GM21515 (cell line): ENCODE measurements around the gene POLD3.

Experiments used
- ATAC-seq: cut with Tn5 transposase; IDR thresholded peaks from one replicate; pipeline ENCODE4 v1.9.1; 2021; ENCODE audit not compliant: unreplicated experiment

POLD3 gene

DNA sequence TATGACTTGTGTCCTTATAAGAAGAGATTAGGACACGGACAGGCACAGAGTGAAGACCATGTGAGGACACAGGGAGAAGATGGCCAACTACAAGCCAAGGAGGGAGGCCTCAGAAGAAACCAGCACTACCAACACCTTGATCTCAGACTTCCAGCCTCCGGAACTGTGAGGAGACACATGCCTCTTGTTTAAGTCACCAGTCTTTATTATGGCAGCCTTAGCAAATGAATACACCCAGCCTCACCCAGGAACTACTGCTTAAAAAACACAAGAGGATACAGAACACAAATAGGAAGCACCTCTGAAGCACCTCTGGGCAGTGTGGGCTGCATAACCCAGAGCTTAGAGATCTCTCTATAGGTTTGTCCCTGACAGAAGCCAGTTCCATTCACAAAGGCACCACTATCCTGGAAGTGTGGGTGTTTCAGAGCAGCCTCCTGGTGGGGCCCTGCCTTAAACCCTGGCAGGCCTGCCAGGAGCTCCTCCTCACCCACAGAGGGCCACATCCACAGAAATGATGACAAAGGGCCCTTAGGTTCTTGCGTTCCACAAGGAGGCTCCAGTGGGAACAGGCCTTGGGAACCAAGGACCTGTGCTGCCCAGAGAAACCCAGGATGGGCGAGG, 80.1 kb downstream of the POLD3 start:
- ATAC-seq: no peak

DNA sequence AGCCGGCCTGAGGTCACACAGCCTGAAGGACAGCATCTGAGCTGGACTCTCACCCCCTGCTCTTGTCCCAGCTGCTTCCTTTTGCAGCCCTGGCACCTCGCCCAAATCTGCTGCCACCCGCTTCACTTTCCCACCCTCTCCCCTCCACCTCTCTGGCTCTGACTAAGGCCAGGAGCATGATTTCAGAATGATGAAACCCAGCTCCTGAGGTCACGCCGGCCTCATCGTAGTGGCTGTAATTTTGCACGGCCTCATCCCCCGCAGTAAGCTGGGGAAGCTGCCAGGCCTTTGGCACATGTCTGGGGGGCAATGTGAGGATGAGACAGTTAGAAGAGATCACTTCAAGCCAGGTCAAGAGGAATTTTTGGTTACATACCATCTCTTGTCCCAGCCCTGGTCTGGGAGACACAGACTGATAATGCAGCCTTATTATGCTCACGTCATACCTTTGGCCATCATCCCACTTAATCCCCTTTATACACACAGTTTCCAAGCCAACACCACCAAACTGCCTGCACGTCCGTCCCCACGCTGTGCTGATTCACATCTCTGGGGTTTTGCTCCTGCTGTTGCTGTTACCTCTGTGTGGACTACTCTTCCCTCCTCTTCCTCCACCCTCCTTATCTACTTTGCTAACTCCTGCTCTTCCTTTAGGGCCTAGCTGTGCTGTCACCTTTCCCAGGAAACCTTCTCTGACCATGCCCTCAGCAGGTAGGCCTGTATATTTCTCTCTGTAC, 80.7 kb downstream of the POLD3 start:
- ATAC-seq: no peak

DNA sequence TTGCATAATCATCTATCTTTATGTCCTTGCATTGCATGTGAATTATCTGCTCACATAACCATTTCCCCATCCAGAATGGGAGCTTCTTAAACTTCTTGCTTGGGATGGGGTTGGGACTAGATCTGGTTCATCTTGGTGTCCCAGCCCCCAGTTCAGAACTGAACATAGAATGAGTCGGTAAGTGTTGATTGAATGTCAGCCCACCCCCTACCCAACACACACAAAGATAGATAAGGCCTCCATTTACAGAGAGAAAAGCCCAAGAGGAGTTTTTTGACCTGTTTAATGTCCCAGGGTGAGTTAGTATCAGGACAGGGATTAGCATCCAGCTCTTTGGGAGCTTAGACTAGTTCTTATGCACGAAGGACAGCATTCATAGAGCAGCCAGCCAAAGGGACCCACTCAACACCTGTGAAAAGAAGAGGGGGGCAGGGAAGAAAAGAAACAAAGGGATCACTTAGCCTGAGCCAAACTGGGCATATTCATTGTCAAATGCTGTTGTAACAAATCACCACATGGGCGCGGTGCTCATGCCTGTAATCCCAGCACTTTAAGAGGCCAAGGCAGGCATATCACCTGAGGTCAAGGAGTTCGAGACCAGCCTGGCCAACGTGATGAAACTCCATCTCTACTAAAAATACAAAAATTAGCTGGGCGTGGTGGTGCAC, 81.4 kb downstream of the POLD3 start:
- no peak for ATAC-seq

DNA sequence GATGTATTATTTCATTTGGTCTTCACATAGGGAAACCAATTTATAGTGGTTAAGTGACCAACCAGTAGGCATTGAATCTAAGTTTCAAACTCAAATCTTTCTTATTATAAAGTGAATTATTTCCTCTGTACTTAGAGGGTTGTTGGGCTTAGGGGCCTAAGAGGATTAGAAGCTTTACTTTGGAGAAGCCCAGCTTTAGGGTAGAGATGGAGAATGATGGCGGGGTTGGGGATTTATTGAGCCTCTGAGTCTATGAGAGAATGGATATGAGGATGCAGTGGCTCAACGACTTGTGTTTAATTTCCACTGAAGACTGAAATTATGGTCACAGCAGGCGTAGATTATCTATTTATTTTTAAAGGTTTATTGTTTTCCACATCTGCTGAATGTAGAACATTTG, 83.4 kb downstream of the POLD3 start:
- ATAC-seq: no peak

DNA sequence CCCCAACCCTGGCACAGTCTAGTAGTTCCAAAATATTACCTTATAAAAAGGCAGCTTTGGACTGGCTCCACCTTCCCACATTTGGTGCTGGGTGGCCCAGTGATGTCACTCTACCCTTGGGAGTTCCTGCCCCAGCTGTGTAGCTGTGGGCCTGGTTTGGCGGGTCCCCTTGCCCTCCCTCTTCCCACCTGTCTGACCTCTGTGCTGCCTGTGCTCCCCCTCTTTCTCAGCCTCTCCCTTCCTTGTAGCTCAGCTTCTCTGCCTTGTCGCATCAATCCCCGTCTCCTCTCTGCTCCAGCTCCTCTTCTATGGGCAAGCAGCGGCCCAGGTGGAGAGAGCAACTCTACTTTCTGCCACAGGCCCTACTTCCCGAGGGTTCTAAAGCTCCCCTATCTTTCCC, 84.2 kb downstream of the POLD3 start:
- ATAC-seq: no peak

DNA sequence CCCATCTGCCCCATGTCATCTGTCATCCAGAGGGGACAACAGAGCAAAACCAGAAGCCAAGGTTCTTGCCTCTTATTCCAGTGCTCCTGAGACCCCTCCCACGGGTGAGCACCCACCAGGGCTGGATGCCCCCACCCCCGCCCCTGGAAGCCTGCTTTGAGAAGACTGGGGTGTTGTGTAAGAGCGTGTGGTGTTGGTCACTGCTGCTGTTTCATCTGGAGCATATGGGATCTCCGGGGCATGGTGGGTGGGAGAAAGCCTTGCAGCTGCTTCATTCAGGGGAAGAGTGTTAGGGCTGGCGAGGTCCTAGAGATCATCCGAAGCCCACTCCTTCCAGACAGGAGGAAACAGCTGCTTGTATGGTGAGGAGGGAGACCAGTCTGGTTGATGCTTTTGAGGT, 84.7 kb downstream of the POLD3 start:
- no peak for ATAC-seq

DNA sequence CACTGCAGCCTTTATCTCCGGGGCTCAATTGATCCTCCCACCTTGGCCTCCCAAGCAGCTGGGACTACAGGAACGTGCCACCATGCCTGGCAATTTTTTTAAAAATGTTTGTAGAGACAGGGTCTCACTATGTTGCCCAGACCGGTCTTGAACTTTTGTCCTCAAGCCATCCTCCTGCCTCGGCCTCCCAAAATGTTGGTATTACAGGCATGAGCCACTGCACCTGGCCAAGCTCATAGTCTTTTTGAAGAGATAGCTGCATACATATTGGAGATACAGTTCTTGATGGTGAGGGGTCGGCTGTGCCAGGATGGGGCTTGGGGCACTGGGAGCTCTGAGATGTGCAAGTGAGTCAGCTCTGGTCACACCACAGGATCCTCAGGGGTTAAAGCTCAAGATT, 85.7 kb downstream of the POLD3 start:
- ATAC-seq: no peak

DNA sequence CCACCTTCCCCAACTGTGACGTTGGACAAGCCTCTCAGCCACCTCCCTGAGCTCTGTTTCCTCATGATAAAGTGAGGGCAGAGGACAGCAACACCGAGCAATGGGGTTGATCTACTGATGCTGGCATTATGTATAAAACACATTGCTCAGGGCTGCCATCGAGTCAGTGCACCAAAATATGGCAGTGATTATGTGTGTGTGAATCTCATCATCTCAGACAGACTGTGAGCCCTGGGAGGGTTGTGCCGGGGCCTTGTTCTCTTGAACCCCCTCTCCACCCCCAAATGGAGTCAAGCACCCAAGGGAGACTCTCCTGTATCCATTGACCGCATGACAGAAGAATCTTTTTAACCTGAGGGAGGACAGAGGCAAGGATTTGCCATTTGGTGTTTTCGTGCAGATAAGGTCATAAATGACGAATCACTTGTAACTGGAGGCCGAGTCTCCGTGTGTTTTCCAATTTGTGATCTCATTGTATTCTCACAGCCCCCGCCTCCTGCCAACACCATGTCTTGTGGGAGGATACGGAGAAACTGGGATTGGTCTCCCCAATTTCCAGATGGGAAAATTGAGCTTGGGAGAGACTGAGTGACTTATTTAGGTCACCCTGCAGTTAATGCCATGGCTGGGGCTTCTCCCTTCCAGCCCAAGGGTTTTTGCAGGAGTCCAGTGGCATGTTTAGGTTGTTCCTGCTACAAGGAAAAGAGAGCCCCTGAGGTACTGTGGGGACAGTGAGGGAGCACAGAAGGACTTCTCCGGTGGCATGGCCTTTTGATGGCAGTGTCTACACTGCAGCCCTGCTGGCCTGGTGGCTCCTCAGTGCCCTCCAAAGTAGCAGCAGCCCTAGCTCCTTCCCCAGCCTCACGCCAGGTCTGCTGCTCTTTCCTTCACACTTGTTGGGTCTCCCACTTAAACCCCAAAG, 86.5 kb downstream of the POLD3 start:
- no peak for ATAC-seq

DNA sequence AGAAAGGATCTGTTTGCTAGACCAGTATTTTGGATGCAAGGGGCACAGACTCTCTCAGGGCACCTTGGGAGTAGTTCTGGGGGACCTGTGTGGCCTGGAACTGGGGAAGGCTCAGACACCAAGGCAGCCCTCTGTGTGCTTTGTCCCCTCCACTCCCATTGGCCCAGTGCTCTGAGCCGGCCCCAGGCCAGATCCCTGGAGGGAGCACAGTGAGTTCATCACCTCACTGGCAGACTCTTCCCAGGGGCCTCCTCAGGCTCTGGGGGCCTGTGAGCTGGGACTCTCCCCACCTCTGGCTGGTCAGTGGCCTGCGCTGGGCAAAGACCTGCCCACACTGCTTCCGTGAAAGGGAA, 87.1 kb downstream of the POLD3 start:
- ATAC-seq: no peak

DNA sequence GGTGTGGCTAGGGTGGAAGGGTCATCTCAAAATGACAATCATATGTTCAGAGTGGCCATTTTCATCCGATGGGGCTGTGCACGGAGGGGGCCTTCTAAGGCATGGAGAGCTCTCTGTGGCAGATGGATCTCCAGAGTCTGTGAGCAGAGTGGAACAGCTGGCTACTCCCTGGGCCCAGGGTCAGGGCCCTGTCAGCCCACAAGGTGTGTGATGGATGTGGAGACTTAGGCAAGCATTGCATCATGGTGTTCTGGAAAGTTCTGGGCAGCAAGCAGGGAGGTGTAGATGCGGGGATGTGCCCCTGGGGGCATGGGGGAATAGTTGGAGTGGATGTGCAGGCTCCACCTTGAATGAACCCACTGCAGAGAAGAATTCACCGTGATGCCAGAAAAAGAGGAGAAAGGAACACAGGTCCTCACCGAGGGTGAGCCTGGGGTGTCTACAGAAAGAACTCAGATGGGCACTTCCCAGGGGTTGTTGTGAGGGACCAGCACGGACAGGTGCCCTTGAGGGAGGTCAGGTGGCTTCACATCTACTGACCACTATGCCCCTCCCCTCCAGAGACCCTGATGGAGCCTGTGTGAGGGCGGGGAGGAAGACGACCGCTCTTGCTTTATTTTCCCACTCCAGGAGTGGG, 87.8 kb downstream of the POLD3 start:
- no peak for ATAC-seq

DNA sequence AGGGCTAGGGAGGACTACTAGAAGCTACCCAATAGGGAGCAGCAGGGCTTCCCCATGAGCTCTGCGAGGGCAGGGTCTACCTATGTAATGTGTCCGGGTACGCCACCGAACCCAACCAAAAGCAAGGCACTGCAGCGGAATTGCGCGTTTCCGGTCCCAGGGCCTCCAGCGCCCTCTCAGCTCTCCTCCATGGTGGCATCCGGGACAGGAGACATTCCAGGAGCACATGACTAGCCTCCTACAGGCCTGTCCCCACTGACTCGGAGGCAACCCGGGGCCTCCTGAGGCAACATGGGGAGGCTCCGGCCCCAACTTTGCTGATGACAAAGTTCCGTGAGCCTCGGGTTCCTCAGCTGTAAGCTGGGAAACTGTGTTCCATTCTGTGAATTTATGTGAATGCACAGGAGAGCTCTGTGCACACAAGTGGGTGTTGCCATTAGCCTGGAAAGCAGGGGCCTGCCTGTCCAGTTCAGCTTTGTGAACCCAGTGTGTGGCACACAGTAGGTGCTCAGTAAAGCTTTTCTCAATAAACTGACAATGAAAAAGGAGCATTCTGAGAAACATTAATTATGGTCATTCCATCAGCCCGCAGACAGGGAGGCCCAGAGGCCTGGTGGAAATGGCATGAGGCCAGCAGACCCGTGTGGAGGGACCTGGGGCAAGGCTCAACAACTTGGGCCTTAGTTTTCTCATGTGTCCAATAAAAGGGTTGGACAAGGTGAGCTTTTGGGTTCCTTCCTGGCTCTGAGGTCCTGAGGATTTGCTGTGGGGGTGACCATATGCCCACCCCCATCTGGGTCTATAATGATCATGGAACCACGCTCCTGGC, 88.5 kb downstream of the POLD3 start:
- ATAC-seq: no peak

DNA sequence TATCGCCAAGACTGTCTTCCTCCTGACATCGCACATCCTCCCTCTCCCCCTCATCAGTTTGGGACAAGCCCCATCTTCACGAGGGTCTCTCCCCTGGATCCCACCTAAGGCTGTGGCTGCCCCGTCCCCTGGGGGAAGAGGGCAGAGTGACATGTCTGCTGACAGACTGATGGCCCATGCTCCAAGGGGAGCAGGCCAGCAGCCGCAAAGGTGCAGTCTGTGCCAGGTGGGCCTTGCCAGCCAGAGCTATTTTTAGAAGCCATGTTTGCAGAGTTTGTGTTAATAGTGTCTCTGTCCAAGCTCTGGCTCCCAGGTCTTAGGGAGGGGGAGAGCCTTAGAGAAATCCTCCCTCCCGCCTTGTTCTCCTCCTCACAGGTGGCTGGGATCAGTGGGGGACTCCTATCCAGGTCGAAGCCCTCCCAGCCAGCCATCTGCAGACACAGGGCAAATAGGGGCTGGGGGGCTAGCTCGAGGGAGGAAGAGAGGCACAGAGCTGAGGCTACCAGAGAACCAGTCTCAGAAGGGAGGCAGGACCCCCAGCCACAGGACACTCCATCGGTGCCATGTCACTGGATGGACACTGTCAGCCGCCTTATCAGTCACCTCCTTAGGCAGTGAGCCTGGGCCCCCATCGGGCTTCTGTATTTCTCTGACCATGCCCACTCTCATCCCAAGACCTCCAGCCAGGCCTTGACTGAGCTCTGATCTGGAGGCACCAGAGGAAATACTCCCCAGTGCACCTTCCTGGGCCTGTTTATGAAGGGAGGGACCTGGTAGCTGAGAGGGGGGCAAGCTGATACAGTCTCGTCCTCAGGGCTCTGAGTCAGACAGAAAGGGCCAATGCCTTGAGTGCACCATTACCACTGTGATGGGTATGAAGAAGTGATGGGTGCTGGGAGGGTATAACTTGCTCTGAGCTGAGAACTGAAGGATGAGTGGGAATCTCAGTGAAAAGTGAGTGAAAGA, 89.6 kb downstream of the POLD3 start:
- ATAC-seq: no peak

DNA sequence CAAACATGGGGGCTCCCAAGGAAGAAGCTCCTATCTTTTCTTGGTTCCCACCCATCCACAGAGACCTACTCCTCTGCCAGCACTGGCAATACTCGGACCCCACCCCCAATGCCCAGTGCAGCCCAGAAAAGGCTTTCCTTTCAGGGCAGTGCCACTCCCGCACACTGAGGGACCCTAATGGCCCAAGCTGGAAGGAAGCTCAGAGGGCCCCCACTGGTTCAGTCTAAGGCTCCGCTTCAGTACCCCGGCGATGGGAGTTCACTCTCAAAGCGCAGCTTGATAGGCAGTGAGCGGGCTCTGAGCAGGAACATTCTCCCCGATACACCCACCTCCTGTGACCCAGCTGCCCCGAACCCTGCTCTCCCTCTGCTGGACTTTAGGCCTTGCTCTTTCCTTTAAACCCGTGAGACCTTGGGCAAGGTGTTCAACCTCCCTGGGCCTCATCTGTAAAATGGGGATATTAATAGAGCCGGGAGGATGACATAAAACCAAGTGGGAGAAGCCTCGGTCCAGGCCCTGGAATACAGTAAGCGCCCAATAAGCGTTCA, 90.4 kb downstream of the POLD3 start:
- no peak for ATAC-seq

DNA sequence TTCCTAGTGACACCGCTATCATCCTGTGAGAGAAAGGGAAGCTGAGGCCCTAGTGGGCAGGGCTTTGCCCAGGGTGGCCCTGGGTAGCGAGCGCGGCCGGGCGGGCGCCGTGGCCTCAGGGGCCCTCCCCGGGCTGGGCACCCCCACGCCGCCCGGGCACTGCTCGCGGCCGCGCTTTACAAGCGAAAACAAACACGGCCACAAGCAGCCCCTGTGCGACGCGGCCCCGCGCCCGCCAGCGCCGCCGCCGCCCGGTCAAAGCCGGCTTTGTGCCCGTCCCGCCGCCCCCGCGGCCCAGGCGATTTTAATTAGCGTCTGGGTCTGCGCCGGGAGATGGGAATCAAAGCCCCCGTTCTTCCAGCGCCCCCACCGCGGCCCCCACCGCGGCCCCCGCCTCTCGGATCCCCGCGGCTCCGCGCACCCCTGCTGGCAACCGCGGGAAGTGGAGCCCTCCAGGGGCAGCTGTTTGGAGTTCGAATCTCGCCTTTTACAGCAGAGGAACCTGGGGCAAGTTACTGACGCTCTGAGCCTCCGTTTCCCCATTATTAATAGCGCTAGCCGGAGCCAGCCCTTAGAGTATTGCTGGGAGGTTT, 91.0 kb downstream of the POLD3 start:
- ATAC-seq: no peak

DNA sequence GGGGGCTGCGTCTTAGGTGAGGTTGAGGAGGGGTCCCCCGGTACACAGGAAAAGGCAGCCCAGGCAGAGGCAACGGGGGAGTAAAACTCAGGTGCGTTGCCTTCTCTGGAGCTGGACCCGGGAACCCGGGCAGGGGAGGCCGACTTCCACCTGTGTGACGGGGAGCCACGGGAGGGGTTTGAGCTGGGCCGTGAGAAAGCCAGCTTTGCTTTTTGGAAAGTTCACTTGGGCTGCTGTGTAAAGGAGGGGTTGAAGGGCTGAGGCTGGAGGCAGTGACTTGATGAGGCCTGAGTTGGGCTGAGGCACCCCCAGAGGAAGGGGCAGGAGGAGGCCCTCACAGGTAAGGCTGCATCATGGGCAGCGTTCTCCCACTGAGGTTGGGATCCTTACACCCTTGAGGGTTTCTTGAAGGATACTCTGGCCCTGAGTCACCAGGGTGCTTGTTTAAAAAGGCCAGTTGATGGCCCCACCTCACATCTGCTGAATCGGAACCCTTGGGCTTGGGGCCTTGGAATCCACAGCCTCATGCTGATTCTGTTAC, 91.6 kb downstream of the POLD3 start:
- no peak for ATAC-seq

DNA sequence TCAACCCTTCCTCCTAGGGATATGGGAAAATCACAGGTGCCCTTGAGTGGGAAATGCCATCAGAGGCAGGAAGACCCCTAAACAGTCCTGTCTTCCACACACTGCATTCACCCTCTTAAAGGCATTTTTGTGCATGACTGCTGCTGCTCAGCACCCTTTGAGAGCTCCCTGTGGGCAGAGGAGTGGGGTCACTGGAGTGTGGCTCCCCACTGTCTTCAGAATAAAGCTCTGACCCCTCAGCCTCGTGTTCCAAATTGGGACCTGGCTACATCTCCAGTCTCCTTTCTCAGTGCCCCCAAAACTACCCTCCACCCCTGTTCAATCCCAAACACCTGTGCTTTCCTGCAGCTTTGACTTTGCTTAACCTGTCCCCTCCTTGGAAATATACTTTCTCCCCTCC, 92.3 kb downstream of the POLD3 start:
- ATAC-seq: no peak

DNA sequence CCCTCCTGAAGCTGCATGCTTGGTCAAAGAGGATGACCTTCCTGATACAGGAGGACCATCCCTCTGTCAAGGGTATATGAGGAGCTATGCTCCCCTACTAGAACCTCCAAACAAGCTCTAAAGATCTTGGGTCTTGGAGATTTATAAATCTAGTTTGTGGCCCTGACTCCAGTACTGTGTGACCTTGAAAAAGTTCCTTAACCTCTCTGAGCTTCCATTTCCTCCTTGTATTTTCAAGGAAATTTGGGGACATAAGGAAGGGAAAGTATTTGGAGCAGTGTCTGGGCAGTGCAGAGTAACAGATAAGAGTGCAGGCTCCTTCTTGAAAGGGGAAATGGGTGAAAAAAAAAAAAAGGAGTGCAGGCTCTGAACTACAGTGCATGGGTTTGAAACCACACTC, 93.0 kb downstream of the POLD3 start:
- no peak for ATAC-seq

DNA sequence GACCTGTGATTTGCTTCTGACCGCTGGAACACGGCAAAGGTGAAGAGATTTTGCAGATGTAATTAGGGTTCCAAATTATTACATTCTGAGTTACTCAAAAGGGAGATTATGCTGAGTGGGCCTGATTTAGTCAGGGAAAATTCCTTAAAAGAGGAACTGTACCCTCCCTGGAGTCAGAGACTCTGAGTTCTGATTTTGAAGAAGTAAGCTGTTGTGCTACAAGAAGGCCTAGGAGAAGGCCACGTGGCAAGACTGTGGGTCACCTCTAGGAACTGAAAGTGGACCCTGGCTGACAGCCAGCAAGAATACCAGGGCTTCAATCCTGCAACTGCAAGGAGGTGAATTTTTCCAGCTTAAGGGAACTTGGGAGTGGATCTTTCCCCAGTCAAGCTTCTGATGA, 93.5 kb downstream of the POLD3 start:
- no peak for ATAC-seq
